ENCODE data around the gene CCDC39.

Gene CCDC39

DNA sequence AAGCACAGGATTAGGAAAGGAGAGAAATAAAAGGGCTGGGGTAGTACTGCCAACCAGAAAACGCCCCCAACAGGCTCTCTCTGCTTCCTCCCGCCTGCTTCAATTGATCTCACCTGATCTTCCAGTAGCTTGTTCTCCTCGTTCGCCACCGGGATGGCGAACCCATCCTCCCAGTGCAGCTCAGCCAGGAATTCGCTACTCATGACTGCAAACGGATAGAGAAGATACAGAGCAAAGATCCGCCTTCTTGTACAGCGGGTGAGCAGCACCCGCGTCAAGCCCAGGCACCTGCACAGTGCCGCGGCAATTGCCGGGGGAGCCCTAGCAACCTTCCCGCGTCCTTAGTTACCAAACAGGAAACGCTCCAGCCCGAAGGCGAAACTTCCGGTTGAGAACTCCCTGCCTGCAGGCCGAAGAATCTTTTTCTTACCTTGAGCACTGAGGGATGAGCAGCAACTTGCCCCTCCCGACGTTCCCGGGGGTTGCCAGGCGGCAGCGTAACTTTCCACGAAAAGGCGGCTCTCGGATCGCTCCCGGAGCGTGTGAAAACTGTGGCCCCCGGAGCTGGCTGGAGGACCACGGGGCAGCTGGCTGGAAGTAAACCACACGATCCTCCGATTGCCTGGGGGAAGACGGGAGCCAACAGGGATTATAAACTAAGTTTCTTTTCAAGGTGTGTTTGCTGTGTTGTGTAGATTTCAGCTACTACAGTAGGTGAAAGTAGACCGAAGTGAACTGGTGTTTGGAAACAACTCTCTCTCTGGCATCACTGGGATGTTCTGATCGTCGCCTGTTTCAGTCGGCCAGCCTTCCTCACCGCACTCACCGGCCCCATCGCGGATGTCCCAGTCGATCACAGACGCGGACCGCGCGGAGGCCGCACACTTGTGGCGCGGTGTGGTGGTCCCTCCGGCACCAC lies at the start of gene CCDC39:
TSS of gene CCDC39 (minus strand) at position 312 of the 919 bp plus-strand sequence. CDS start at position 203, 109 bp downstream.
- DNase-seq (ENCODE audit: insufficient read length, low spot score) = peak; percentile 46
- FAIRE-seq = peak; percentile 69

DNA sequence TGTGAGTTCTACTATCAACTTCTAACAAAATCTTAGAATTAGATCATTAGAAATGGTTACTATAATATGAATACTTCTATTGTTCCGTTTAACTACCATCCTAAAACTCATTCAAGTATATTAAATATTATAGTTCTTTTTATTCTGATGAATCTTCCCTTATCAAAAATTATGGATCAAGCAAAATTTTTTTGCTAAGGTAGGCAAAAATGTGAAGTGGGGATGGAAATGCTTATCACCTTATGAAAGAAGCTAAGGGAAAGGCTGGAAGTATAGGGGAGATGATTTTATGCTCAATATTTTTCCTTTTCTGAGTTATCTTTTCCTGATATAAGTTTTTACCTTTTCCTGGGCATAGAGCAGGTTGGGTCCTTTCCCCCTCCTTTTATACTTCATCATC lies 40.7 kb upstream of the CCDC39 start:
- no peak for FAIRE-seq
- DNase-seq (ENCODE audit: insufficient read length, low spot score) = no peak

- FAIRE-seq (no peak), DNase-seq (ENCODE audit: insufficient read length, low spot score) (no peak)
Observed at GRCh38 chr3:180707896-180708295, 28.6 kb upstream of the CCDC39 start.

DNA sequence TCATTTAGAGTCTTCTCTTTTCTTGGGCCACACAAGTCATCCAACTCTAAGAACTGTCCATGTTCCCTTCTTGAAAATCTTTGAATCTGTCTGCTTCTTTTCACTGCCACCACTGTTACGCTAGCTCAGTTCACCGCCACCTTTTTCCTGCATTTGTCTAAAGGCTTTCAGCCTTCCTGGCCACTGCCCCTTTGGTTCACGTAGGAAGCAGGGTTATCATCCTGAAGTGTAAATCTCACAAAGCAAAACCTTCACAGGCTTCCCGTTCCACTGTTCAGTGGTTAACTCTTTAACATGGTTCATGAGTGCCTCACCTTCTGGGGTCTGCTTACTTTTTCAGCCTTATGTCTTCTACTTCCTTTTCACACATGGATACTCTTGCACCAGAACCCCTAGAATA lies 26.3 kb upstream of the CCDC39 start:
- FAIRE-seq (no peak), DNase-seq (ENCODE audit: insufficient read length, low spot score) (no peak)

GRCh38 chr3:180704532-180704931 lies 25.2 kb upstream of the CCDC39 start:
- no peak for FAIRE-seq
- no peak for DNase-seq (ENCODE audit: insufficient read length, low spot score)

DNA sequence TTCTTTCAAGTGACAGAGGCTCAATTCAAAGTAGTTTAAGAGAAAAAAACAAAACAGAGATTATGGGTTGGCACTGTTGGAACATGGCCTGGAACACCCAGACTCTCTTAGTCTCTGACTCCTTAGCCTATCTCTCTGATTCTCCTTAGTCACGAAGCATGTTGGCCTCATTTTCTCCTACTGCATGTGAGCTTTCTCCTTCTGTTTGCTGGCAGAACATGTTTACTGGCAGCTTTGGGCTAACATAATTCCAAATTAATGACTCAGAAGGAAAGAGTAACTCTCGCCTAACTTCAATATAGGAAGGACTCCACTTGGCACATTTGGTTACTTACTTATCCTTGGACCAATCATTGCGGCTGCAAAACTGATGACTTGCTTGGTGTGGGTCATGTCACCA lies 21.7 kb upstream of the CCDC39 start:
- no peak for DNase-seq (ENCODE audit: insufficient read length, low spot score)
- no peak for FAIRE-seq

DNA sequence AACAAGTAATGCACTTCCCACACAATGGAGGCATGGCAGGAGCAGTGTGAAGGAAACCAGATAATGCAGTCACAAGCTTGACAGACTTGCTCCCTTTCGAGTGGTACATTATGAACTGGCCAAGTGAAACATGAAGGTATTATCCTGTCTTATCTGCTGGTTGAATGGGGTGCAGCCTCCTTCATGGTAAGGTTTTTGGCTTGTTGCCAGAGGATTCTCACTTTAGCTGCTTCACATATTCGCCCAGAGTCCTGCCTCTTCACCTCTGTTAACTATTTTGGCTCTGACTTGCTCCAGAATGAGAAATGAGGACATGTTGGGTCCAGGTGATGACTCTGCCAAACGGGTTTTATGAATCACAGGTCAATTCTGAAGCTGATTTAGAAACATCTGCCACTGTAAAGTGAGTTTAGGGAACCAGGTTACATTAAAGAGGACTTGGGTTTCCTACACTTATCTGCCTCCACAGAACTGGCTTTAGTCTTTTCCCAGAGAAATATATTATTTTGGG lies 19.5 kb upstream of the CCDC39 start:
- FAIRE-seq = no peak
- no peak for DNase-seq (ENCODE audit: insufficient read length, low spot score)

DNA sequence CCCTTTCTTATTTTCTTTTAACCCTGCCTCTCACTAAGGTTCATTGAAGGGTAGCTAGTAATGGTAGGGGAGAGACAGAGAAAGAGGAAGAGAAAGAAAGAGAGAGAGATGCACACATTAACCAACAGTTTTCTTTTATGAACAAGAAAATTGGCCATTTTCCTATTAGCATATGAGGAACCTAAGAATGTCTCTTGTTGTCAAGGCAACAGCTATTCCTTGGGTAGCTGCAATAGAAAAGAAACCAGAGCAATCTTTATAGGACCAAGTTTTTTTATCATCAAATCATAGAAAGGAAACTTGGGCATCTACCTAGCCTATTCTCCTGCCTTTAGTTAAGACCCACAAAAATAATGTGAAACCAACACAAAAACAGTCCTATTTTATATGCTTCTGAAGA lies 15.0 kb upstream of the CCDC39 start:
- FAIRE-seq (no peak), DNase-seq (ENCODE audit: insufficient read length, low spot score) (no peak)

- no peak for FAIRE-seq
- no peak for DNase-seq (ENCODE audit: insufficient read length, low spot score)
Observed at GRCh38 chr3:180693656-180694055, 14.4 kb upstream of the CCDC39 start.

DNA sequence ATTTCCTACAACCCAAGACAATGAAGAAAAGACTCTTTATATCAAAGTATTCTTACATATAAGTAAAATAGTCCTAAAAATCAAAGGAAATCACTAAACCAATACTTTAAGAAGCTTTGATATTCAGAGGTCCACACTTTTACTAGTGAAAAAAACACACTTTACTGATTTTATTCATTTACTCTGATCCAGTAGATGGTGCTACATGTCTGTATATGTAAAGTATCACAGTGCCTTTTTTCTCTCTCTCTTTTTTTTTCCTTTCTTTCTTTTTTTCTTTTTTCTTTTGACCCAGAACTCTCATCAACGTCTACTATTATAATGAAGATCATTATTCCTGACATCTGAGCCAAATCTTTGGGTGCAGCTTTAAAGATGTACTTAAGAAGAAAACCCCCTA lies 10.8 kb upstream of the CCDC39 start:
- DNase-seq (ENCODE audit: insufficient read length, low spot score) = no peak
- no peak for FAIRE-seq

DNA sequence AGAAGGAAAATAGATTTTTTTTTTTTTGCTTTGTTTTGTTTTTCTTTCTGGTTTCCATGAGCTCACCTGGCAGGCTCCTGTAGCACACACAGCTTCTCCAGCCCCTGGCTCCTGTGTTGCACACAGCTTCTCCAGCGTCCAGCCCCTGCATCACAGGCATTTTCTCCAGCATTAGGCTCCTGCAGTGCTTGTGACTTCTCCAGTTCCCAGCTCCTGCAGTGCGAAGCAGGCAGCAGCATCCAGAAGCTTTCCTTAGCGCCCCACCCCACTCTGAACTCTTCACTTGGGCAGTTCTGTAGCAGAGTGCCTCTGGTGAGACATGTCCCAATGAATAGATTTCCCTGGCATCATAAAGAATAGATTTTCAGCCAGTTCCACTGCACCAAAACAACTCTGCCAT lies 5.5 kb upstream of the CCDC39 start:
- no peak for FAIRE-seq
- DNase-seq (ENCODE audit: insufficient read length, low spot score) = no peak

GRCh38 chr3:180683816-180684215 lies 4.5 kb upstream of the CCDC39 start:
- FAIRE-seq (no peak), DNase-seq (ENCODE audit: insufficient read length, low spot score) (no peak)

DNA sequence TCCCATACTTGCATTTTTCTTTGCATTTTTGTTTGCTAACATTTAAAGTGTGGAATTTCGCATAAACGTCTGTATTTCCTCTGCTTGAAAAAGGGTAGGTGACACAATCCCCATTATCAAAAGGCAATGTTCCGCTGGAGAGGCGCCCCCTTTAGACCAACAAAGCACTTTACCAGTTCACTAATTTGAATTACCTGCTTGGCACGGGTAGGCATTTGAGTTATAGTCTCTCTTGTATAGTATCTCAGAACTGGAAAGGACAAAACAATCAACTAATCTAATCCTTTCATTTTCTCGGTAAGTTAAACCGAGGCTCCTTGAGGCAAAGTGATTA lies 775 bp upstream of the CCDC39 start:
- DNase-seq (ENCODE audit: insufficient read length, low spot score) (peak; percentile 23), FAIRE-seq (peak; percentile 4)

GRCh38 chr3:180678231-180678630 lies 1.1 kb downstream of the CCDC39 start:
- no peak for FAIRE-seq

GRCh38 chr3:180661444-180661843 lies 17.8 kb downstream of the CCDC39 start:
- DNase-seq (ENCODE audit: insufficient read length, low spot score) (no peak), FAIRE-seq (no peak)

More at GRCh38 chr3:180678231-180678630, 1.1 kb downstream of the CCDC39 start:
- no peak for DNase-seq (ENCODE audit: insufficient read length, low spot score)

DNA sequence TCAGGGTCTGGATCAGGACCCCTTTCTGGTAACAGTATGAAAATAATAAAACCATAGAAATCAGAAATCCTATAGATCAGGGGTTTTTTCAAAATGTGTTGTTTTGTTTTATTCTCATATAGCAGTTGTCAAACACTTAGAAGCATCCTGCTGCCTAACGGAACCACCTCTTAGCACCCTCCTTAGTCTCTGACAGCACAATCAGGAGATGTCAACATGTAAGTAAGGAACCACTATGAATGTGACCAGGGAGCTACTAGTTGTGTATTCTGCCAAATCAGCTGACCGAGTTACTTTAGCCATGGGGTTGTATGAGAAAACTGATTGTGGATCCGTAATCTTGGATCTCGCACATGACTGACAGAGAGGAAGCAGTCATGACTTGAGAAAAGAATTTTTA lies 22.2 kb downstream of the CCDC39 start:
- DNase-seq (ENCODE audit: insufficient read length, low spot score) (no peak), FAIRE-seq (no peak)

DNA sequence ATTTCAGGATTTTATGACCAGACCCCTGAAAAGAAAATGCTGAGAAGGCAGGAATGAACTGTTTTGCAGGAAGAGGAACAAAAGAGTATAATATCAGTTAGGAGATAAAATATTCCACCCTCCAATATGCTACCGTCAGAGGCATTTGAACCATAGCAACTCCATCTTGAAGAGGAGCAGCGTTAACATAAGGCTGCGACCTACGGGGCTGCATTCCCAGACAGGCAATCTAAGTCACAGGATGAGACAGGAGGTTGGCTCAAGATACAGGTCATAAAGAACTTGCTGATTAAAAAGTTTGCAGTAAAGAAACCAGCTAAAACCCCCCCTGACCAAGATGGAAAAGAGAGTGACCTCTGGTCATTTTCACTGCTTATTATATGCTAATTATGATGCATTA lies 22.9 kb downstream of the CCDC39 start:
- FAIRE-seq (no peak), DNase-seq (ENCODE audit: insufficient read length, low spot score) (no peak)

DNA sequence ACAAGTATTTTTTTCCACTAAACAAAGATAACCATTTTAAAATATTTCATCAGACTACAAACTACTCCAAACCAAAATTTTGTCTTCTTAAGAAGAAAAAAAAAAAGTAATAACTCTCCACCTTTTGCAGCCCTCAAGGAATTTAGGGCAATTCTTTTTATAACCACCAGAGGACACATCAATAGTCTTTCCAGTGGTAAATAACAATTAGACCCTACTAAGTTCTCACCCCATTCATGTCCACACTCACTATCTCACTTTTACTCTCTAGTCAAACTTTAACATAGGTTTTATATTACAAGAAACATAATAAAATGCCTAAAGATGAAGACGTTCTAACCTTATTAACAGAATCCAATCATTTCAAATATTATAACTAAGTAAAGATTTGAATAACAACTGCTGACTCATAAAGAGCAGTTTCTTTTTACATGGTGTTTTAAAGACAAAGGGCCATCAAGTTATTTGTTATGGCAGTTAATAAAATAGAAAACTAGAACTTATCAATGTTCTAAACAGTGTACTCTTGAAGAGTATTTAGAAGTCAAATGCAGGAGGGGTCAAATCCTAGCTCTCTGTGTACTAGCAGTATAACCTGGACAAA lies 33.0 kb downstream of the CCDC39 start:
- DNase-seq (ENCODE audit: insufficient read length, low spot score) = peak; percentile 1

GRCh38 chr3:180640987-180641386 lies 38.3 kb downstream of the CCDC39 start:
- DNase-seq (ENCODE audit: insufficient read length, low spot score) (no peak), FAIRE-seq (no peak)

More for the DNA sequence above, 33.0 kb downstream of the CCDC39 start:
- FAIRE-seq = no peak

DNA sequence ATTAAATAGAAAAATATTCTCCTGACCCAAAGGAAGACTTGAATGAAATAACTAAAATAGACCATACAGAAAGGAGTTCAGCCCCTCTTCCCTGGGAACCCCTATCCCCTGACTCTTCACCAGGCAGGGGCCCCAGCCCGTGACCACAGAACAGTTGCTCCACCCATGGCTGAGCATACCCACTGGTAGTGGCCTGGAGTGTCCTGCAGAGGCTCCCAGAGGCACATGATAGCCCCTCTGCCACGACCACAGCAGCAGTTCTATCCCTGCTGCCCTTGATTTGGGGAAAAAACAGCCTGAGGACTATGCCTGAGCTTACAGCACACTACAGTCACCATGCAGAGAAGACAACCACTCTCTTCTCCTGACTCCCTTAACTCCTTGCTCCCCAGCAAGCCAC lies 45.6 kb downstream of the CCDC39 start:
- no peak for DNase-seq (ENCODE audit: insufficient read length, low spot score)
- FAIRE-seq = no peak

DNA sequence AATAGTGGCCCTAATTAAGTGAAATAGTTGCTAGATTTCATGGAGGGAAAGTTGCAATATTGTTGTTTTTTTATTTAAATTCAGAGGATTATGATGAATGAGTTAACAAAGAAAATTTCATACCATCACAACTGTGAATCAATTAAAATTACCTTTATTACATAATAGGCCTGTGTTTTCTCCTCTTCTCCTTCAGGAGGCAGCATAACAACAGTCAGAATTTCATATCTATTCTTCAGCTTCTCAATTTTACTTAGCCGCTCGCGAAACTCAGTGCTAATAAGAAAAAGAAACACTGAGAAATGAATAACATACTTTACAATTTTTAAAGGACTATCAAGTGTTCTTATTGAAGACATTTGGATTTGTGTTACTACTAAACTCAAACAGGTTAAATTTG lies 48.0 kb downstream of the CCDC39 start:
- FAIRE-seq = no peak
- DNase-seq (ENCODE audit: insufficient read length, low spot score) = no peak

DNA sequence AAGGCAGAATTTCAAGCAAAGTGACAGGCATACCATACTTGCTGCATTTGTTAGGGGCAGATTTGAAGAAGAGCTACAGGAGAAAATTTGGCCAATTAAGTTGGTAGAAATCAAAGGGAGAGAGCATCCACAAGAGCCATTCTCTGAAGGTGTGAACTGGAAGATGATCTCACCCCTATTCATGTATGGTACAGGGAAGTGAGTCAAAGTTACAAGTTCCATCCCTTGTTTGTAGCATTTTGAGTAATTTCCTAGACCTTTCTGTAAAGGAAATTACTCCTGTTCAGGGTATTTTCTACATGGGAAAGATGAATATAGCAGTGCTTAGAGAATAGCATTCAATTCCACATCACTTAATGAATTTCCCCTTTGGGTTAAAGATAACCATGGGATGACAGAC lies 48.9 kb downstream of the CCDC39 start:
- DNase-seq (ENCODE audit: insufficient read length, low spot score) (no peak), FAIRE-seq (no peak)

Measured in HTR-8/SVneo (cell line).